SK-N-SH (cell line): ENCODE data around the gene LENG8.
"Not testable (repeated sequence)": the region's sequence is repeated elsewhere in the genome, so short reads cannot be mapped to it uniquely, and the experiment has no call there.

Source experiments
- CTCF ChIP-seq: fragments of 200-600 bp; sonication (generic); IDR thresholded peaks from 2 replicates; pipeline ENCODE4 v1.6.1; 2017; ENCODE audit warnings: antibody characterized with exemption, mild to moderate bottlenecking, moderate library complexity
- EP300 ChIP-seq, 2 experiments: IDR thresholded peaks; 2 replicates each; pipeline versions ENCODE4 v1.4.0 to v1.6.1; 2012; ENCODE audit warnings: borderline replicate concordance in 1 of 2, low read depth in 1 of 2, low read length in 1 of 2
- EZH2phosphoT487 ChIP-seq: fragments of 200-600 bp; sonication (generic); IDR thresholded peaks from 2 replicates; pipeline ENCODE4 v1.6.1; 2017; ENCODE audit warnings: low read depth, mixed run types, mild to moderate bottlenecking, antibody characterized with exemption, moderate library complexity, borderline replicate concordance
- GABPA ChIP-seq: IDR thresholded peaks from 2 replicates; pipeline ENCODE4 v1.4.0; 2012; ENCODE audit warnings: low read depth, mild to moderate bottlenecking
- JUND ChIP-seq: IDR thresholded peaks from 2 replicates; pipeline ENCODE4 v1.4.0; 2012
- MEF2A ChIP-seq: IDR thresholded peaks from 2 replicates; pipeline ENCODE4 v1.4.0; 2012; ENCODE audit warnings: low read depth, borderline replicate concordance
- MXI1 ChIP-seq: IDR thresholded peaks from 2 replicates; pipeline ENCODE4 v1.6.1; 2012; ENCODE audit warnings: mild to moderate bottlenecking, low read depth, low read length, improper control_type of control experiment
- POLR2AphosphoS5 ChIP-seq: IDR thresholded peaks from 2 replicates; pipeline ENCODE4 v1.6.1; 2012; ENCODE audit warnings: low read depth, low read length
- RFX5 ChIP-seq: IDR thresholded peaks from 2 replicates; pipeline ENCODE4 v1.6.1; 2012; ENCODE audit warnings: mild to moderate bottlenecking, improper control_type of control experiment, low read length
- TAF1 ChIP-seq: IDR thresholded peaks from 2 replicates; pipeline ENCODE4 v1.6.1; 2012; ENCODE audit warnings: low read depth, mild to moderate bottlenecking, low read length, moderate library complexity, borderline replicate concordance
- TEAD4 ChIP-seq: IDR thresholded peaks from 2 replicates; pipeline ENCODE4 v1.4.0; 2012; ENCODE audit warnings: mild to moderate bottlenecking, borderline replicate concordance; ENCODE audit not compliant: insufficient read depth
- ZBTB33 ChIP-seq: IDR thresholded peaks from 2 replicates; pipeline ENCODE4 v1.4.0; 2012; ENCODE audit warnings: low read depth, borderline replicate concordance

GRCh38 chr19:54509200-54509940, 60.4 kb downstream of the LENG8 start:
- TF ChIP-seq EP300 (IDR thresholded peaks at IDR 0.05; ENCODE audit: borderline replicate concordance in 1 of 2, low read depth in 1 of 2, low read length in 1 of 2); TEAD4; MXI1; CTCF; RFX5; ZBTB33; MEF2A; JUND; GABPA; TAF1; EZH2phosphoT487; POLR2AphosphoS5: not testable (repeated sequence)
